H9 (cell line): ENCODE data around the gene CHDH. TPM values are rescaled to one million over a fixed set of nuclear protein-coding genes. Genes with fewer than 3 reads are reported as not detected.

Experiments used
- DNase-seq: peaks from one replicate; pipeline ENCODE4 v3.0.0-alpha.2; 2017
- H2AFZ ChIP-seq: one replicate; pipeline ENCODE4 v1.6.1; 2013; ENCODE audit warnings: mild to moderate bottlenecking, low read length, control low read depth, moderate library complexity
- H2AK5ac ChIP-seq: 2 replicates; pipeline ENCODE4 v1.6.1; 2013; ENCODE audit warnings: low read length, control low read depth, mixed read lengths; ENCODE audit not compliant: insufficient read length
- H2BK120ac ChIP-seq: one replicate; pipeline ENCODE4 v1.6.1; 2013; ENCODE audit warnings: low read depth, mild to moderate bottlenecking, low read length, control low read depth, inconsistent platforms; ENCODE audit not compliant: poor library complexity, severe bottlenecking
- H2BK12ac ChIP-seq: 2 replicates; pipeline ENCODE4 v1.6.1; 2013; ENCODE audit warnings: low read length, control low read depth, mixed read lengths, low read depth; ENCODE audit not compliant: insufficient read length
- H2BK15ac ChIP-seq: 2 replicates; pipeline ENCODE4 v1.6.1; 2013; ENCODE audit warnings: low read depth, low read length, control low read depth
- H2BK20ac ChIP-seq: one replicate; pipeline ENCODE4 v1.6.1; 2013; ENCODE audit warnings: low read depth, mild to moderate bottlenecking, low read length, control low read depth, inconsistent platforms; ENCODE audit not compliant: poor library complexity, severe bottlenecking
- H2BK5ac ChIP-seq: 2 replicates; pipeline ENCODE4 v1.6.1; 2013; ENCODE audit warnings: low read length, control low read depth, mixed read lengths; ENCODE audit not compliant: insufficient read length
- H3K14ac ChIP-seq: 2 replicates; pipeline ENCODE4 v1.6.1; 2013; ENCODE audit warnings: low read length, control low read depth; ENCODE audit not compliant: insufficient read depth
- H3K18ac ChIP-seq: 2 replicates; pipeline ENCODE4 v1.6.1; 2013; ENCODE audit warnings: low read depth, mild to moderate bottlenecking, mixed read lengths, low read length, control low read depth; ENCODE audit not compliant: insufficient read length
- H3K23ac ChIP-seq: 2 replicates; pipeline ENCODE4 v1.6.1; 2013; ENCODE audit warnings: low read length, control low read depth, mixed read lengths, low read depth; ENCODE audit not compliant: insufficient read length
- H3K23me2 ChIP-seq: 2 replicates; pipeline ENCODE4 v1.6.1; 2013; ENCODE audit warnings: low read depth, mild to moderate bottlenecking, mixed read lengths, low read length, control low read depth; ENCODE audit not compliant: insufficient read length, poor library complexity, severe bottlenecking
- H3K27ac ChIP-seq: 2 replicates; pipeline ENCODE4 v1.5.1; 2013; ENCODE audit warnings: low read length, control low read depth, mixed read lengths, low read depth; ENCODE audit not compliant: insufficient read length
- H3K27me3 ChIP-seq: 2 replicates; pipeline ENCODE4 v1.6.1; 2013; ENCODE audit warnings: low read length, control low read depth, inconsistent platforms; ENCODE audit not compliant: insufficient read depth
- H3K4ac ChIP-seq: 2 replicates; pipeline ENCODE4 v1.6.1; 2013; ENCODE audit warnings: low read depth, mild to moderate bottlenecking, control low read depth, inconsistent platforms, low read length, moderate library complexity
- H3K4me1 ChIP-seq: 2 replicates; pipeline ENCODE4 v1.6.1; 2013; ENCODE audit warnings: low read length, control low read depth, inconsistent platforms; ENCODE audit not compliant: insufficient read depth
- H3K4me2 ChIP-seq: 2 replicates; pipeline ENCODE4 v1.6.1; 2013; ENCODE audit warnings: low read length, control low read depth, mixed read lengths; ENCODE audit not compliant: insufficient read length, insufficient read depth
- H3K56ac ChIP-seq: 2 replicates; pipeline ENCODE4 v1.6.1; 2013; ENCODE audit warnings: low read depth, mild to moderate bottlenecking, mixed read lengths, low read length, control low read depth; ENCODE audit not compliant: insufficient read length
- H3K79me1 ChIP-seq: 2 replicates; pipeline ENCODE4 v1.6.1; 2013; ENCODE audit warnings: low read depth, mild to moderate bottlenecking, moderate library complexity, low read length, control low read depth, inconsistent platforms; ENCODE audit not compliant: insufficient read depth, poor library complexity, severe bottlenecking
- H3K79me2 ChIP-seq: 2 replicates; pipeline ENCODE4 v1.6.1; 2013; ENCODE audit warnings: low read length, control low read depth, inconsistent platforms; ENCODE audit not compliant: insufficient read depth
- H3K9ac ChIP-seq: 2 replicates; pipeline ENCODE4 v1.6.1; 2013; ENCODE audit warnings: low read length, control low read depth, mixed read lengths; ENCODE audit not compliant: insufficient read length; ENCODE audit errors: extremely low read depth
- H3K9me3 ChIP-seq: one replicate; pipeline ENCODE4 v1.6.1; 2013; ENCODE audit warnings: low read depth, low read length, inconsistent platforms; ENCODE audit not compliant: control insufficient read depth
- H3T11ph ChIP-seq: one replicate; pipeline ENCODE4 v1.6.1; 2013; ENCODE audit warnings: mild to moderate bottlenecking, low read length, control low read depth, inconsistent platforms
- H4K20me1 ChIP-seq: one replicate; pipeline ENCODE4 v1.6.1; 2013; ENCODE audit not compliant: control insufficient read depth, insufficient read length, insufficient read depth
- H4K5ac ChIP-seq: 2 replicates; pipeline ENCODE4 v1.6.1; 2013; ENCODE audit warnings: low read depth, mild to moderate bottlenecking, mixed read lengths, low read length, control low read depth; ENCODE audit not compliant: insufficient read length
- H4K8ac ChIP-seq: replicated peaks from 2 replicates; pipeline ENCODE4 v1.6.1; 2013; ENCODE audit warnings: low read length, control low read depth, mixed read lengths, low read depth; ENCODE audit not compliant: insufficient read length
- H4K91ac ChIP-seq: 2 replicates; pipeline ENCODE4 v1.6.1; 2013; ENCODE audit warnings: low read depth, mild to moderate bottlenecking, moderate library complexity, mixed read lengths, low read length, control low read depth; ENCODE audit not compliant: insufficient read length
- H3K27ac Mint-ChIP-seq, 3 experiments: 2 replicates in 2 of 3; 3 replicates in 1 of 3; pipeline ENCODE4 v1.8.0; 2020 to 2021; ENCODE audit warnings: mixed read lengths in 3 of 3, mild to moderate bottlenecking in 1 of 3, moderate library complexity in 1 of 3
- H3K27me3 Mint-ChIP-seq: 2 replicates; pipeline ENCODE4 v1.8.0; 2021; ENCODE audit warnings: low read depth, mild to moderate bottlenecking, moderate library complexity, mixed read lengths
- H3K36me3 Mint-ChIP-seq, 3 experiments: 2 replicates in 2 of 3; 3 replicates in 1 of 3; pipeline ENCODE4 v1.8.0; 2020 to 2021; ENCODE audit warnings: low read depth in 3 of 3, mixed read lengths in 3 of 3; ENCODE audit not compliant: insufficient read depth in 1 of 3
- H3K4me1 Mint-ChIP-seq, 2 experiments: 2 replicates each; pipeline ENCODE4 v1.8.0; 2020; ENCODE audit warnings: mixed read lengths in 2 of 2
- H3K4me3 Mint-ChIP-seq, 2 experiments: 2 replicates in 1 of 2; 3 replicates in 1 of 2; pipeline ENCODE4 v1.8.0; 2020 to 2021; ENCODE audit warnings: mild to moderate bottlenecking in 2 of 2, mixed read lengths in 2 of 2, moderate library complexity in 1 of 2
- H3K9me3 Mint-ChIP-seq, 2 experiments: 2 replicates in 1 of 2; 3 replicates in 1 of 2; pipeline ENCODE4 v1.8.0; 2020; ENCODE audit warnings: mild to moderate bottlenecking in 2 of 2, mixed read lengths in 2 of 2, moderate library complexity in 1 of 2
- CTCF ChIP-seq: fragments of 200-600 bp; sonication (generic); conservative IDR thresholded peaks from 3 replicates; pipeline ENCODE4 v1.8.0; 2021; ENCODE audit warnings: antibody characterized with exemption, mild to moderate bottlenecking
- WGBS: extraction: QIAGEN DNeasy Blood & Tissue Kit; methylation state at CpG from one replicate; pipeline ENCODE4 v1.1.7; 2013; ENCODE audit warnings: missing lambda C conversion rate, low lambda C conversion rate, mixed read lengths; ENCODE audit not compliant: insufficient read length; ENCODE audit errors: extremely low coverage; 5-methylcytosine and 5-hydroxymethylcytosine counted together
- total RNA-seq: library from RNA; stranded (reverse); gene quantifications from 2 replicates; pipeline ENCODE4 v1.2.1, GENCODE V29; 2021

The CHDH gene
- total RNA-seq, 1 experiment from 2014 or later, result 11.0 TPM

- Histone ChIP-seq H2AFZ (no peak overlapping the region), H2BK5ac (no peak overlapping the region), H3K27me3 (no peaks in the 10 kb centered on the region), H2BK20ac (no peak overlapping the region), H3K9me3 (no peaks in the 10 kb centered on the region), H2BK120ac (no peak overlapping the region), H3K56ac (no peak overlapping the region), H3K14ac (no peak overlapping the region), H3K4me2 (no peak overlapping the region), H4K8ac (no peak overlapping the region), H3K79me1 (no peaks in the 10 kb centered on the region), H3K23ac (no peak overlapping the region), H3K4me1 (no peaks in the 10 kb centered on the region), H2BK15ac (no peak overlapping the region), H4K20me1 (no peaks in the 10 kb centered on the region), H3T11ph (no peak overlapping the region), H3K23me2 (no peaks in the 10 kb centered on the region), H3K18ac (no peak overlapping the region), H2AK5ac (no peak overlapping the region), H3K27ac (no peak overlapping the region), H3K79me2 (no peaks in the 10 kb centered on the region), H4K91ac (no peak overlapping the region), H3K4ac (no peak overlapping the region), H3K9ac (no peak overlapping the region), H4K5ac (no peak overlapping the region), H2BK12ac (no peak overlapping the region)
- no peaks in the 10 kb centered on the region; the same call in 1 of the 2 replicates for H3K27me3 Mint-ChIP-seq
- TF ChIP-seq CTCF, result no peak
- DNase-seq, result no peak
- no CpG with 5 or more reads among the region's 14 CpGs for WGBS
- no peak overlapping the region for H3K27ac Mint-ChIP-seq
- H3K9me3 Mint-ChIP-seq, result no peaks in the 10 kb centered on the region
- peaks cover 0 to 31% (median 18%) of the 10 kb centered on the region in 3 experiments; a peak in 6 of 7 replicates for H3K36me3 Mint-ChIP-seq
- H3K4me1 Mint-ChIP-seq, result peaks cover 0 to 5% of the 10 kb centered on the region in 2 experiments; a peak in 2 of 4 replicates
- no peak overlapping the region for H3K4me3 Mint-ChIP-seq
These were observed 26.9 kb downstream of the CHDH start for GRCh38 chr3:53819163-53819868.
